ENCODE data around the gene TFDP1.

GRCh38 chr13:113586661-113587479 lies 2.3 kb downstream of the TFDP1 start:
- TF ChIP-seq POLR2AphosphoS5 (IDR thresholded peaks at IDR 0.05; ENCODE audit: low read depth) (peak; percentile 70), CTCF (IDR thresholded peaks at IDR 0.05; ENCODE audit: insufficient read depth, low read length) (no peak), REST (IDR thresholded peaks at IDR 0.05; ENCODE audit: insufficient replicate concordance, low read depth) (no peak), SPI1 (IDR thresholded peaks at IDR 0.05; ENCODE audit: borderline replicate concordance, low read depth) (no peak)

Data from HL-60 (cell line).